ENCODE results near the gene HSPA12A.

The HSPA12A gene

DNA sequence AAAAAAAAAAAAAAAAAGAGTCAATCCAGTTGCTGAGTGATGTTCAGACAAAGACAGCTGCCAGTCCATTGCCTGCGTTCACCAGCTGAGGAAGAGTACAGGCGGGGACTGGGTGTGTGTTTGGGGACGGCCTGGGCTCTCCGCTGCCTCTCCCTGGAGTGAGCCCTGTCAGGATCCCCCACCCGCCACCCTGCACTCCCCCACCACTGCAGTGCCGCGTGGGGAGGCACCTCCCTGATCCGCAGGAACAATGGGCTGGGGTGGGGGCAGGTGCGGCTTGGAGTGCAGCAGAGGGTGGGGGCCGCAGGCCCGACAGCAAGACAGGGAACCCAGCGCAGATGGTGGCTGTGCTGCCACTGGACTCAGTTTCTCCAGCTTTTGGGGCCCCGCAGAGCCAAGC is 1.4 kb downstream of the HSPA12A start:
- no peak overlapping the region for H3K27ac ChIP-seq
- peak overlapping the region; percentile 54 for H3K4me3 ChIP-seq (ENCODE audit: low read depth, low read length)
- no peaks in the 10 kb centered on the region for H3K36me3 ChIP-seq (replicated peaks)
- H3K27me3 ChIP-seq (replicated peaks): no peaks in the 10 kb centered on the region
- DNase-seq: no peak
- TF ChIP-seq CTCF (IDR thresholded peaks at IDR 0.05; ENCODE audit: low read depth, low read length, missing control alignments): no peak
- in situ Hi-C loops (cut with HindIII; ENCODE audit: low pct_ligation_motif_present, low sequenced_read_pairs): no loop called here

GRCh38 chr10:116738339-116738738 is 4.0 kb downstream of the HSPA12A start:
- no peaks in the 10 kb centered on the region for H3K27me3 ChIP-seq (replicated peaks)
- DNase-seq: no peak
- in situ Hi-C loops (cut with HindIII; ENCODE audit: low pct_ligation_motif_present, low sequenced_read_pairs): no loop called here
- H3K4me3 ChIP-seq (ENCODE audit: low read depth, low read length): no peak overlapping the region
- no peaks in the 10 kb centered on the region for H3K36me3 ChIP-seq (replicated peaks)
- no peak overlapping the region for H3K27ac ChIP-seq
- TF ChIP-seq CTCF (IDR thresholded peaks at IDR 0.05; ENCODE audit: low read depth, low read length, missing control alignments): no peak

- Histone ChIP-seq H3K27ac (no peak overlapping the region), H3K4me3 (ENCODE audit: low read depth, low read length) (no peak overlapping the region), H3K27me3 (replicated peaks) (no peaks in the 10 kb centered on the region), H3K36me3 (replicated peaks) (no peaks in the 10 kb centered on the region)
- no peak for DNase-seq
- TF ChIP-seq CTCF (IDR thresholded peaks at IDR 0.05; ENCODE audit: low read depth, low read length, missing control alignments): peak; percentile 69
- in situ Hi-C loops (cut with HindIII; ENCODE audit: low pct_ligation_motif_present, low sequenced_read_pairs): no loop called here
Measured at GRCh38 chr10:116737627-116738327, 4.6 kb downstream of the HSPA12A start.

GRCh38 chr10:116733566-116733965 is 8.8 kb downstream of the HSPA12A start:
- DNase-seq: no peak
- Histone ChIP-seq H3K36me3 (replicated peaks) (no peaks in the 10 kb centered on the region), H3K27ac (no peak overlapping the region), H3K4me3 (ENCODE audit: low read depth, low read length) (no peak overlapping the region), H3K27me3 (replicated peaks) (no peaks in the 10 kb centered on the region)
- in situ Hi-C loops (cut with HindIII; ENCODE audit: low pct_ligation_motif_present, low sequenced_read_pairs): no loop called here
- TF ChIP-seq CTCF (IDR thresholded peaks at IDR 0.05; ENCODE audit: low read depth, low read length, missing control alignments): no peak

GRCh38 chr10:116732573-116732972 is 9.8 kb downstream of the HSPA12A start:
- no peak for DNase-seq
- no peak for TF ChIP-seq CTCF (IDR thresholded peaks at IDR 0.05; ENCODE audit: low read depth, low read length, missing control alignments)
- in situ Hi-C loops (cut with HindIII; ENCODE audit: low pct_ligation_motif_present, low sequenced_read_pairs): no loop called here
- no peaks in the 10 kb centered on the region for H3K36me3 ChIP-seq (replicated peaks)
- H3K27me3 ChIP-seq (replicated peaks): no peaks in the 10 kb centered on the region
- H3K27ac ChIP-seq: no peak overlapping the region
- H3K4me3 ChIP-seq (ENCODE audit: low read depth, low read length): no peak overlapping the region
